OCI-LY1 (cell line): ENCODE data around the gene STARD9.

ENCODE experiments used
- H2AFZ ChIP-seq: fragments of 200-600 bp; sonication (generic), shearing (Covaris generic); 2 replicates; pipeline ENCODE4 v1.6.0; 2014; ENCODE audit warnings: antibody characterized with exemption, mild to moderate bottlenecking, low read length
- H3F3A ChIP-seq: fragments of 200-600 bp; sonication (generic), shearing (Covaris generic); 2 replicates; pipeline ENCODE4 v1.6.0; 2014; ENCODE audit warnings: mild to moderate bottlenecking, antibody characterized with exemption, low read length, moderate library complexity; ENCODE audit not compliant: insufficient read depth
- H3K27ac ChIP-seq: fragments of 200-600 bp; sonication (generic); 2 replicates; pipeline ENCODE4 v1.5.1; 2014; ENCODE audit warnings: low read length, mixed run types, mild to moderate bottlenecking, low read depth; ENCODE audit not compliant: poor library complexity, severe bottlenecking
- H3K27me3 ChIP-seq: fragments of 200-600 bp; sonication (generic); 2 replicates; pipeline ENCODE4 v1.6.0; 2014; ENCODE audit warnings: antibody characterized with exemption, mild to moderate bottlenecking, low read length, moderate library complexity; ENCODE audit not compliant: insufficient read depth
- H3K36me3 ChIP-seq: fragments of 200-600 bp; sonication (generic); 2 replicates; pipeline ENCODE4 v1.6.1; 2014; ENCODE audit warnings: mild to moderate bottlenecking, antibody characterized with exemption, low read length, moderate library complexity, mixed read lengths; ENCODE audit not compliant: insufficient read depth
- H3K4me1 ChIP-seq: fragments of 200-600 bp; sonication (generic); 2 replicates; pipeline ENCODE4 v1.5.1; 2014; ENCODE audit warnings: mild to moderate bottlenecking, low read length, moderate library complexity; ENCODE audit not compliant: insufficient read depth, severe bottlenecking
- H3K4me2 ChIP-seq: fragments of 200-600 bp; sonication (generic), shearing (Covaris generic); 2 replicates; pipeline ENCODE4 v1.6.1; 2014; ENCODE audit warnings: low read length
- H3K4me3 ChIP-seq: fragments of 200-600 bp; sonication (generic); 2 replicates; pipeline ENCODE4 v1.5.1; 2014; ENCODE audit warnings: low read length, low read depth, mild to moderate bottlenecking, mixed read lengths; ENCODE audit not compliant: poor library complexity, severe bottlenecking
- H3K79me2 ChIP-seq: fragments of 200-600 bp; shearing (Covaris generic); 2 replicates; pipeline ENCODE4 v1.6.1; 2016; ENCODE audit warnings: mixed run types, low read length, mixed read lengths; ENCODE audit not compliant: insufficient read depth
- H3K9ac ChIP-seq: fragments of 200-600 bp; sonication (generic), shearing (Covaris generic); 2 replicates; pipeline ENCODE4 v1.6.1; 2014; ENCODE audit warnings: mild to moderate bottlenecking, low read length, mixed read lengths
- H3K9me2 ChIP-seq: fragments of 200-600 bp; sonication (generic), shearing (Covaris generic); 2 replicates; pipeline ENCODE4 v1.6.1; 2014; ENCODE audit warnings: low read depth, mild to moderate bottlenecking, low read length, mixed read lengths
- H3K9me3 ChIP-seq: fragments of 200-600 bp; shearing (Covaris generic); 2 replicates; pipeline ENCODE4 v1.6.1; 2014; ENCODE audit warnings: low read length, mixed read lengths
- H4K20me1 ChIP-seq: fragments of 200-600 bp; sonication (generic), shearing (Covaris generic); 2 replicates; pipeline ENCODE4 v1.6.0; 2016; ENCODE audit warnings: mild to moderate bottlenecking, low read length; ENCODE audit not compliant: insufficient read depth
- CTCF ChIP-seq: fragments of 200-600 bp; sonication (generic), shearing (Covaris generic); IDR thresholded peaks from 2 replicates; pipeline ENCODE4 v1.5.1; 2017; ENCODE audit warnings: mild to moderate bottlenecking, antibody characterized with exemption, low read length, moderate library complexity, mixed read lengths
- EZH2 ChIP-seq: fragments of 200-600 bp; sonication (generic), shearing (Covaris generic); IDR thresholded peaks from 2 replicates; pipeline ENCODE4 v1.8.0; 2017; ENCODE audit warnings: borderline replicate concordance, mixed run types, mild to moderate bottlenecking, antibody characterized with exemption, low read length, moderate library complexity, mixed read lengths

STARD9 gene

DNA sequence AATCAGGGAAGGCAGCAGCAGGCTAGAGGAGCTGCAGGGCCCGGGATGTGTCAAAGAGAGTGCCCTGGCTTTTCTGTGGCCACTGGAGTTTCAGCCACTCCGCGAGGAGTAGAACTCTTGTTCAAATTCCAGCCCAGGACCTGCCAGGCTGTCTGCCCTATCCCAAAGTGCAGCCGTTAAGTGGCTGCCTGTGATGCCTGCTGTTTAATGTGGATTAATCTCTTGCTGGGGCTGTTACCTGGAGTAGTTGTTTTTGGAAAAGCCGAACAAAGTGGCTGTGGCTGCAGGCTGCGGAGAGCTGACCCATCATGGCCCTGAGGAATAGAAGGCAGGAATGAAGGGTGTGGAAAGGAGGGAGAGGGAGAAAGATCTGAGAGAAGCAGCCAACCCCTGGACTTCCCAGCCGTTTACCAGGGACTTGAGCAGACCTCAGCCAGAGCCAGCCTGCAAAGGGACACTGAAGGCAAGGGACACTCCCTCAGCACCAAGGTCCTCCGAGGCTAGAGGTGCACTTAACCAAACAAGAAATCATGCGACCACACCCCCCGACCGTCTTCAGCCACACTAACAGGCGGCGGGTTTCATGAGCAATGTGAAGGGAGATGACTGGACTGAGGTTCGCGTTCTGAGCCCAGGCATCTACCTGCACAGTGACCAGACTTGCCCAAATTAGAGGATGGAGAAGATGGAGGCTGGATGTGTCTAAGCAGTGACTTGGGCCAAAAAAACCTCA, 156.9 kb downstream of the STARD9 start:
- H3K27me3 ChIP-seq = no peaks in the 10 kb centered on the region
- H3K4me1 ChIP-seq = peaks cover 20% of the 10 kb centered on the region
- no peaks in the 10 kb centered on the region for H4K20me1 ChIP-seq
- H3K9me2 ChIP-seq = no peaks in the 10 kb centered on the region
- no peak overlapping the region for H2AFZ ChIP-seq
- H3K36me3 ChIP-seq = peaks cover 73% of the 10 kb centered on the region
- no peak overlapping the region for H3K9ac ChIP-seq
- no peak overlapping the region for H3K27ac ChIP-seq
- TF ChIP-seq EZH2 (no peak), CTCF (no peak)
- no peak overlapping the region for H3K4me3 ChIP-seq
- H3K79me2 ChIP-seq = no peaks in the 10 kb centered on the region
- H3F3A ChIP-seq = no peaks in the 10 kb centered on the region
- no peaks in the 10 kb centered on the region for H3K9me3 ChIP-seq
- no peak overlapping the region for H3K4me2 ChIP-seq

DNA sequence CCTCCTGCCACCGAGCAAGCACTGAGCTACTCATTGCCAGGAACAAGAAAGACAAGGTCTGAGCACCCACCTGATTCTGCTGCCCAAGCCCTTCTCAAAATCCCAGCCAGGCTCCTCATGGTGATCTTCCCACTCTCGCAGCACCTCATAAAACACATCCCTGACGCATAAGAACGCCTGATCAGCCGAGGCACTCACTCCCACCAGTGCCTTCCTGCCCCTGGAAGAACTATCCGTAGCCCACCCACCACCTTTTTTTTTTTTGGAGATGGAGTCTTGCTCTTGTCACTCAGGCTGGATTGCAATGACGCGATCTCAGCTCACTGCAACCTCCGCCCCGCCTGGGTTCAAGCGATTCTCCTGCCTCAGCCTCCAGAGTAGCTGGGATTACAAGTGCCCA, 157.6 kb downstream of the STARD9 start:
- Histone ChIP-seq H3F3A (no peaks in the 10 kb centered on the region), H3K4me3 (no peak overlapping the region), H3K9me3 (no peaks in the 10 kb centered on the region), H3K79me2 (no peaks in the 10 kb centered on the region), H3K9ac (no peak overlapping the region), H3K9me2 (no peaks in the 10 kb centered on the region), H3K4me2 (no peak overlapping the region), H3K36me3 (peaks cover 65% of the 10 kb centered on the region), H3K27ac (no peak overlapping the region), H2AFZ (no peak overlapping the region), H3K27me3 (no peaks in the 10 kb centered on the region), H4K20me1 (no peaks in the 10 kb centered on the region), H3K4me1 (peaks cover 25% of the 10 kb centered on the region)
- TF ChIP-seq EZH2 (no peak), CTCF (no peak)

DNA sequence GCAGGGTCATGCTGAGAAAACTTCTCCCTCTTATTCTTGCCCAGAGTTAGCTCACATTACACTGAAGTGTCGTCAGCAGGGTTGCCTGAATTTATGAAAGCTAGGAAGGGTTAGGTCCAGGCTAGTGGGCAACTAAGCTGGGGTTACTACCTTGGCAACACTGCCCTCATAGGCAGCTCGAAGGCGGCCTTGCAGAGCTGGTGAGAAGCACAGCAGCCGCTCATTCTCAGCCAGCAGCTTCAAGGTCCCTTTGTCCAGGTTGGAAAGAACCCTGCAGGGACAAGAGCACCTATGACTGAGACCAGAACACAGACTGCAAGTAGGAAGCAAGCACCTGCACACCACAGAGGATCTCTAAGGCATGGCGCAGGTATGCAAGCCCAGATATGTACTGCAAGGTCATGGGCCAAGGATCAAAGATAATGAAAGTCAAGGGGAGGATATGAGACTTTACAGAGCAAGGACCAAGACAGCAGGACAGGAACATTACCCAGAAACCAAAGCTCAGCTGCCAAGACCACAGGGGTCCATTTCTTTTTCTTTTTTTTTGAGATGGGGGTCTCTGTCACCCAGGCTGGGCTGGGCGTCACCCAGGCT, 158.8 kb downstream of the STARD9 start:
- Histone ChIP-seq H3K4me3 (no peak overlapping the region), H4K20me1 (no peaks in the 10 kb centered on the region), H3F3A (no peaks in the 10 kb centered on the region), H3K4me1 (peaks cover 25% of the 10 kb centered on the region), H3K27me3 (no peaks in the 10 kb centered on the region), H3K9me3 (no peaks in the 10 kb centered on the region), H3K4me2 (no peak overlapping the region), H3K79me2 (no peaks in the 10 kb centered on the region), H3K9me2 (no peaks in the 10 kb centered on the region), H3K27ac (no peak overlapping the region), H2AFZ (no peak overlapping the region), H3K9ac (no peak overlapping the region), H3K36me3 (peaks cover 55% of the 10 kb centered on the region)
- TF ChIP-seq CTCF = no peak
- TF ChIP-seq EZH2 = no peak
